HL-60 (cell line): Measurements from ENCODE around the gene SCRG1.

Source experiments
- CTCF ChIP-seq: IDR thresholded peaks from one replicate; pipeline ENCODE4 v1.5.1; 2011; ENCODE audit warnings: low read length, control low read depth, inconsistent platforms; ENCODE audit not compliant: insufficient read depth
- POLR2AphosphoS5 ChIP-seq: IDR thresholded peaks from 2 replicates; pipeline ENCODE4 v1.6.1; 2012; ENCODE audit warnings: low read depth
- REST ChIP-seq: IDR thresholded peaks from 2 replicates; pipeline ENCODE4 v1.6.1; 2012; ENCODE audit warnings: low read depth; ENCODE audit not compliant: insufficient replicate concordance

DNA sequence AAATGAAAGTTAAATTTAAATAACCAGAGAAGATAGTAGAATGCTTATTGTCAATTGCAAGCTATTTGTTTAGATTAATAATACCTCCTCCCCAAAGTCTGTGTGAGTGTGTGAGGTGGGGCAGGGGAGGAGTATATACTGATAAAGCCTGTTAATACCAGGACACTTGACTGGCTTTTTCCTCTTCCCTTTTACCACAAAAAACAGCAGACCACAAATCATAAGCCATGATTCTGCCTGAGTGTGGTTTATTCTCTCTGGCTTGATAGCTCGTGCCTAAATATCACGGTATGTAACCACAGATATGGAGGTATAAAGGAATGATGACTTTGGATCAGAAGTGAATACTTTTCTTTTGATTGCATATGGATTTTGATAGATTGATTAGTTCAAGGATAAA is 21.9 kb upstream of the SCRG1 start:
- TF ChIP-seq CTCF (no peak), POLR2AphosphoS5 (no peak), REST (no peak)
